ENCODE measurements around the gene CEP83. TPM values are rescaled to one million over a fixed set of nuclear protein-coding genes. Genes with fewer than 3 reads are reported as not detected.

Gene CEP83
- total RNA-seq, 1 experiment from 2014 or later: 28.9 TPM

GRCh38 chr12:94327809-94328208, 131.9 kb downstream of the CEP83 start:
- Mint-ChIP-seq H3K9me3 (ENCODE audit: low read depth, unreplicated experiment) (peaks cover 5% of the 10 kb centered on the region), H3K27ac (ENCODE audit: unreplicated experiment) (no peak overlapping the region)

GRCh38 chr12:94326727-94327126, 132.9 kb downstream of the CEP83 start:
- intact Hi-C loops (cut with micrococcal nuclease; ENCODE audit: unreplicated experiment): no loop called here
- Mint-ChIP-seq H3K4me3 (ENCODE audit: low read depth, unreplicated experiment) (no peak overlapping the region), H3K4me1 (ENCODE audit: low read depth, unreplicated experiment) (no peaks in the 10 kb centered on the region), H3K9me3 (ENCODE audit: low read depth, unreplicated experiment) (peaks cover 5% of the 10 kb centered on the region), H3K27me3 (ENCODE audit: unreplicated experiment) (no peaks in the 10 kb centered on the region), H3K36me3 (ENCODE audit: insufficient read depth, unreplicated experiment) (no peaks in the 10 kb centered on the region), H3K27ac (ENCODE audit: unreplicated experiment) (no peak overlapping the region)
- no peak for TF ChIP-seq CTCF (IDR thresholded peaks at IDR 0.05; ENCODE audit: unreplicated experiment)
- CTCF ChIA-PET: no interaction called here
- BruUV-seq (replicated peaks): no TSS peak
- DNase-seq: no peak

More at GRCh38 chr12:94327809-94328208, 131.9 kb downstream of the CEP83 start:
- H3K36me3 Mint-ChIP-seq (ENCODE audit: insufficient read depth, unreplicated experiment): no peaks in the 10 kb centered on the region
- H3K27me3 Mint-ChIP-seq (ENCODE audit: unreplicated experiment): no peaks in the 10 kb centered on the region
- no TSS peak for BruUV-seq (replicated peaks)
- TF ChIP-seq CTCF (IDR thresholded peaks at IDR 0.05; ENCODE audit: unreplicated experiment): no peak
- CTCF ChIA-PET: interaction anchor here (0.5 kb wide), 1 partner anchor 85 kb away, joined by 3 read pairs; no protein-coding TSS in a partner anchor
- DNase-seq: no peak
- H3K4me3 Mint-ChIP-seq (ENCODE audit: low read depth, unreplicated experiment): no peak overlapping the region
- H3K4me1 Mint-ChIP-seq (ENCODE audit: low read depth, unreplicated experiment): no peaks in the 10 kb centered on the region
- intact Hi-C loops (cut with micrococcal nuclease; ENCODE audit: unreplicated experiment): no loop called here

GRCh38 chr12:94326234-94326633, 133.4 kb downstream of the CEP83 start:
- CTCF ChIA-PET: no interaction called here
- Mint-ChIP-seq H3K4me3 (ENCODE audit: low read depth, unreplicated experiment) (no peak overlapping the region), H3K27me3 (ENCODE audit: unreplicated experiment) (no peaks in the 10 kb centered on the region), H3K9me3 (ENCODE audit: low read depth, unreplicated experiment) (peaks cover 8% of the 10 kb centered on the region), H3K4me1 (ENCODE audit: low read depth, unreplicated experiment) (no peaks in the 10 kb centered on the region), H3K36me3 (ENCODE audit: insufficient read depth, unreplicated experiment) (no peaks in the 10 kb centered on the region), H3K27ac (ENCODE audit: unreplicated experiment) (no peak overlapping the region)
- no peak for TF ChIP-seq CTCF (IDR thresholded peaks at IDR 0.05; ENCODE audit: unreplicated experiment)
- no TSS peak for BruUV-seq (replicated peaks)
- intact Hi-C loops (cut with micrococcal nuclease; ENCODE audit: unreplicated experiment): no loop called here
- no peak for DNase-seq

GRCh38 chr12:94322346-94322745, 137.3 kb downstream of the CEP83 start:
- intact Hi-C loops (cut with micrococcal nuclease; ENCODE audit: unreplicated experiment): no loop called here
- CTCF ChIA-PET: no interaction called here
- Mint-ChIP-seq H3K27ac (ENCODE audit: unreplicated experiment) (no peak overlapping the region), H3K4me1 (ENCODE audit: low read depth, unreplicated experiment) (no peaks in the 10 kb centered on the region), H3K36me3 (ENCODE audit: insufficient read depth, unreplicated experiment) (no peaks in the 10 kb centered on the region), H3K4me3 (ENCODE audit: low read depth, unreplicated experiment) (no peak overlapping the region), H3K9me3 (ENCODE audit: low read depth, unreplicated experiment) (peaks cover 28% of the 10 kb centered on the region), H3K27me3 (ENCODE audit: unreplicated experiment) (no peaks in the 10 kb centered on the region)
- DNase-seq: no peak
- TF ChIP-seq CTCF (IDR thresholded peaks at IDR 0.05; ENCODE audit: unreplicated experiment): no peak
- BruUV-seq (replicated peaks): no TSS peak

Measured in Calu3 (cell line).